Neural crest cell (in vitro differentiated cells): Measurements from ENCODE around the gene STK4. TPM values are rescaled to one million over a fixed set of nuclear protein-coding genes. Genes with fewer than 3 reads are reported as not detected.
A peak's percentile ranks its signal among the peaks of the same experiment; 100 is the strongest.

Experiments used
- DNase-seq: peaks from one replicate; pipeline ENCODE4 v3.0.0; 2021; ENCODE audit warnings: low read depth, mixed read lengths, low spot score
- H3K27ac Mint-ChIP-seq: one replicate; pipeline ENCODE4 v1.8.0; 2021; ENCODE audit warnings: mild to moderate bottlenecking, mixed read lengths; ENCODE audit not compliant: unreplicated experiment
- H3K27me3 Mint-ChIP-seq: 2 replicates; pipeline ENCODE4 v1.8.0; 2021; ENCODE audit warnings: low read depth, mild to moderate bottlenecking, mixed read lengths
- H3K36me3 Mint-ChIP-seq: 2 replicates; pipeline ENCODE4 v1.8.0; 2021; ENCODE audit warnings: low read depth, mild to moderate bottlenecking, mixed read lengths
- H3K4me1 Mint-ChIP-seq: 2 replicates; pipeline ENCODE4 v1.8.0; 2021; ENCODE audit warnings: mixed read lengths
- H3K4me3 Mint-ChIP-seq: one replicate; pipeline ENCODE4 v1.8.0; 2021; ENCODE audit warnings: mild to moderate bottlenecking, mixed read lengths
- H3K9me3 Mint-ChIP-seq: 2 replicates; pipeline ENCODE4 v1.8.0; 2021; ENCODE audit warnings: mixed read lengths
- total RNA-seq: library from RNA; stranded (reverse); gene quantifications from 2 replicates; pipeline ENCODE4 v1.2.1, GENCODE V29; 2021
- TF ChIP-seq, protein P1 (sequence below): fragments of 200-600 bp; sonication (generic); conservative IDR thresholded peaks from 2 replicates; pipeline ENCODE4 v1.5.0; 2021; ENCODE audit warnings: antibody characterized with exemption, mild to moderate bottlenecking

The STK4 gene
- total RNA-seq, 1 donor from 2014 or later: 41.2 TPM

DNA sequence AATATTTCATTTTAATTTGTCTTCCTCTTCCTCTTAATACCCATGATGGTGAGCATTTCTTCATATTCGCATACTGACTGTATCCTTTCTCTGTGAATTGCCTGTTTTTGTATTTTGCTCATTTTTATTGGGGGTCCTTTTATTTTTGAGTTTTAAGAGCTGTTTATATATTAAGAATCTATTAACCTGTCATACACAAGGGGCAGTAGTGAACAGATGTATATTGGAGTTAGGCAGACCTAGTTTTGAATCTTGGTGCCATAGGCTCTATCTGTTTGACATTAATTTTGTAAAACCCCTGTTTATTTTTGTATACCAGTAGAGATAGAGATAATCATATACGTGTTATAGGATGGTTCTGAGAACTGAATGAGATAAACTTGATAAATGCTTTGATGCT lies 151.7 kb downstream of the STK4 start:
- Mint-ChIP-seq H3K36me3 (no peaks in the 10 kb centered on the region), H3K27me3 (peaks cover 55% of the 10 kb centered on the region), H3K9me3 (no peaks in the 10 kb centered on the region), H3K4me3 (no peak overlapping the region), H3K4me1 (no peaks in the 10 kb centered on the region), H3K27ac (no peak overlapping the region)
- DNase-seq: no peak
- TF ChIP-seq, protein P1, sequence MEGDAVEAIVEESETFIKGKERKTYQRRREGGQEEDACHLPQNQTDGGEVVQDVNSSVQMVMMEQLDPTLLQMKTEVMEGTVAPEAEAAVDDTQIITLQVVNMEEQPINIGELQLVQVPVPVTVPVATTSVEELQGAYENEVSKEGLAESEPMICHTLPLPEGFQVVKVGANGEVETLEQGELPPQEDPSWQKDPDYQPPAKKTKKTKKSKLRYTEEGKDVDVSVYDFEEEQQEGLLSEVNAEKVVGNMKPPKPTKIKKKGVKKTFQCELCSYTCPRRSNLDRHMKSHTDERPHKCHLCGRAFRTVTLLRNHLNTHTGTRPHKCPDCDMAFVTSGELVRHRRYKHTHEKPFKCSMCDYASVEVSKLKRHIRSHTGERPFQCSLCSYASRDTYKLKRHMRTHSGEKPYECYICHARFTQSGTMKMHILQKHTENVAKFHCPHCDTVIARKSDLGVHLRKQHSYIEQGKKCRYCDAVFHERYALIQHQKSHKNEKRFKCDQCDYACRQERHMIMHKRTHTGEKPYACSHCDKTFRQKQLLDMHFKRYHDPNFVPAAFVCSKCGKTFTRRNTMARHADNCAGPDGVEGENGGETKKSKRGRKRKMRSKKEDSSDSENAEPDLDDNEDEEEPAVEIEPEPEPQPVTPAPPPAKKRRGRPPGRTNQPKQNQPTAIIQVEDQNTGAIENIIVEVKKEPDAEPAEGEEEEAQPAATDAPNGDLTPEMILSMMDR: no peak

DNA sequence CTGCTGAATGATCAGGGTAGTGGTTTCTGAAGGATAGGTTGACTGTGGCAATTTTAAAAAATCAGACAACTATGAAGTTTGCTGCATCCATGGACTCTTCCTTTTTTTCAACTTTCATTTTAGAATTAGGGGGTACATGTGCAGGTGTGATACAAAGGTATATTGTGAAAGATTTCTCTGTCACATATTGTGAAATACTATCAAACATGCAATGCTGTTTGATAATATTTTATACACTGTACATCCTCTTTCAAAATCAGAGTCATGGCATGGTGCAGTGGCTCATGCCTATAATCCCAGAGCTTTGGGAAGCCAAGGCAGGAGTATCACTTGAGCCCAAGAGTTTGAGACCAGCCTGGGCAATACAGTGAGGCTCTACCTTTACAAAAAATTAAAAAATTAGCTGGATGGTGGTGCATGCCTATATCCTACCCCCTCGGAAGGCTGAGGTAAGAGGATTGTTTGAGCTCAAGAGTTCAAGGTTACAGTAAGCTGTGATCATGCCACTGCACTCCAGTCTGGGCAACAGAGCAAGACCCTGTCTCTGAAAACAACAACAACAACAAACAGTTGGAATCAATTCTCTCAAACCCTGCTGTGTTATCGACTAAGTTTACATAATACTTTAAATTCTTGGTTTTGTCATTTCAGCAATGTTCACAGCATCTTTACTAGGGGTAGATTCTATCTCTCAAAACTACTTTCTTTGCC lies 153.4 kb downstream of the STK4 start:
- DNase-seq: no peak
- no peaks in the 10 kb centered on the region for H3K36me3 Mint-ChIP-seq
- H3K4me3 Mint-ChIP-seq: no peak overlapping the region
- H3K27ac Mint-ChIP-seq: no peak overlapping the region
- TF ChIP-seq, protein P1: no peak
- H3K4me1 Mint-ChIP-seq: no peaks in the 10 kb centered on the region
- peaks cover 64% of the 10 kb centered on the region for H3K27me3 Mint-ChIP-seq
- H3K9me3 Mint-ChIP-seq: no peaks in the 10 kb centered on the region

DNA sequence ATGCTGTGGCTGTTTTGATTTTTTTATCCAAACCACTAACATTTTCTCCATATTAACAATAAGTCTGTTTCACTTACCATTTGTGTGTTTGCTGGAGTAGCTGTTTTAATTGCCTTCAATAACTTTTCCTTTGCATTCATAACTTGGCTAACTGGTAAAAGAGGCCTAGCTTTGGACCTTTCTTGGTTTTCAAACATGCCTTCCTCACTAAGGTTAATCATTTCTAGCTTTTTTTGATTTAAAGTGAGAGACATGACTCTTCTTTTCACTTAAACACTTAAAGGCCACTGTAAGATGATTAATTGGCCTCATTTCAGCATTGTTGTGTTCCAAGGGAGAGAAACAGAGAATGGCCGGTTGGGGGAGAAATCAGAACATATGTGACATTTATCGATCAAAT lies 155.1 kb downstream of the STK4 start:
- H3K9me3 Mint-ChIP-seq: no peaks in the 10 kb centered on the region
- H3K27me3 Mint-ChIP-seq: peaks cover 69% of the 10 kb centered on the region
- TF ChIP-seq, protein P1: no peak
- DNase-seq: no peak
- H3K4me3 Mint-ChIP-seq: no peak overlapping the region
- no peaks in the 10 kb centered on the region for H3K36me3 Mint-ChIP-seq
- no peaks in the 10 kb centered on the region for H3K4me1 Mint-ChIP-seq
- H3K27ac Mint-ChIP-seq: no peak overlapping the region

DNA sequence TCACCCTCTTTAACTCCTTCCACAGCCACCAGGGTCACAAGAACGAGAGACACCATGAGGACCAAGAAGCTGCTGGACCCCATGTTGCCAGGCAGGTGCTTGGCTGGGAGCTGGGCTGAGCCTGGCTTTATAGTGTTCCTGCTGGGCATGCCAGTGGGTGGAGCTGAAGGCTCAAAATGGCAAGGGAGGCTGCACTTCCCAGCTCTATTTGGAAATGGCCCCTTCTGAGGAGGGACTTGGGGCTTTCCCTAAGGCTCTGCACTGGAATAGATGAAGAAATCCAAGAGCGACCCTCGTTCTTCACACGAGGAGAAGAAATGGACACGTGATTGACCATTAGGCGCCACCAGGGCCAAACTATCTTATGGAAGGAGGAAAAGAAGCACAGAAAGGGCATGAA lies 158.1 kb downstream of the STK4 start, which contains the start of gene WFDC12:
WFDC12 (minus strand) TSS at position 101 of the 400 bp plus-strand sequence; CDS start at position 83, 18 bp downstream.
- Mint-ChIP-seq H3K9me3 (no peaks in the 10 kb centered on the region), H3K36me3 (no peaks in the 10 kb centered on the region), H3K4me3 (no peak within 1 kb of the TSS), H3K27me3 (peaks cover 76% of the 10 kb centered on the region), H3K27ac (peak within 1 kb of the TSS; percentile 57), H3K4me1 (no peaks in the 10 kb centered on the region)
- no peak for DNase-seq
- TF ChIP-seq, protein P1: no peak

DNA sequence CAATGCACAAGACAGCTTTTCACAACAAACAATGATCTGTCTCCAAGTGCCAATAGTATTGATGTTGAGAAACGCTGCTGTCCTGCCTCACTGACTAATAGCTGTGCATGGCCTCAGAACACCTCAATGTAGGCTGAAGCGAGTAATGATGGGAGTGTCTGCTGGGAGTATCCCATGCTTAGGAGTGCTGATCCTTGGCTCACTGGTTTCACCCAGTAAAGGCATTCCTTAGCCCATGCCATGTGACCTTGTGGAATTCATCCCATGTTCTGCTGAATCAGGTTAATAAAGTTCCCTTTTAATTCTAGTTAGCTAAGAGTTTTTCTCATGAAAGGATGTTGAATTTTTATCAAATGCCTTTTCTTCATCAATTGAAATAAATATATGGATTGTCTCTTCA lies 161.8 kb downstream of the STK4 start:
- TF ChIP-seq, protein P1: no peak
- H3K27me3 Mint-ChIP-seq: peaks cover 83% of the 10 kb centered on the region
- no peak overlapping the region for H3K4me3 Mint-ChIP-seq
- no peak for DNase-seq
- no peaks in the 10 kb centered on the region for H3K36me3 Mint-ChIP-seq
- H3K27ac Mint-ChIP-seq: no peak overlapping the region
- no peaks in the 10 kb centered on the region for H3K4me1 Mint-ChIP-seq
- no peaks in the 10 kb centered on the region for H3K9me3 Mint-ChIP-seq

Other genes with a start within 250 kb of the STK4 start
- not detected in 2 replicates for gene KCNK15, start 220.6 kb upstream of the STK4 start, total RNA-seq
- gene RIMS4, start 156.0 kb upstream of the STK4 start, total RNA-seq: 4.1 and 6.1 TPM in 2 replicates
- 168 and 172 TPM in 2 replicates for gene YWHAB, start 80.8 kb upstream of the STK4 start, total RNA-seq
- 75.0 and 78.6 TPM in 2 replicates for gene PABPC1L, start 56.5 kb upstream of the STK4 start, total RNA-seq
- 39.0 and 39.6 TPM in 2 replicates for gene TOMM34, start 6.1 kb upstream of the STK4 start, total RNA-seq
- gene KCNS1, start 134.6 kb downstream of the STK4 start, total RNA-seq: not detected in 2 replicates
- gene WFDC5, start 148.7 kb downstream of the STK4 start, total RNA-seq: not detected in 2 replicates
- gene WFDC12, start 158.0 kb downstream of the STK4 start, total RNA-seq: not detected in 2 replicates
- gene PI3, start 208.4 kb downstream of the STK4 start, total RNA-seq: not detected in 2 replicates
- not detected in 2 replicates for gene SEMG1, start 240.5 kb downstream of the STK4 start, total RNA-seq